Measurements from ENCODE around the gene KCNK7.

Gene KCNK7

GRCh38 chr11:65610404-65610803, 14.8 kb upstream of the KCNK7 start:
- no peak for DNase-seq

- DNase-seq: no peak
Measured at GRCh38 chr11:65609665-65610064, 14.1 kb upstream of the KCNK7 start.

- no peak for DNase-seq
Measured at GRCh38 chr11:65609229-65609628, 13.6 kb upstream of the KCNK7 start.

GRCh38 chr11:65607614-65608426, 12.2 kb upstream of the KCNK7 start:
- DNase-seq: no peak

GRCh38 chr11:65606876-65607613, 11.4 kb upstream of the KCNK7 start:
- no peak for DNase-seq

- no peak for DNase-seq
Measured at GRCh38 chr11:65604258-65604657, 8.7 kb upstream of the KCNK7 start.

GRCh38 chr11:65599955-65600246, 4.3 kb upstream of the KCNK7 start:
- DNase-seq: no peak

- DNase-seq: no peak
Measured at GRCh38 chr11:65599216-65599954, 3.8 kb upstream of the KCNK7 start.

GRCh38 chr11:65598258-65598699, 2.7 kb upstream of the KCNK7 start:
- DNase-seq: no peak

GRCh38 chr11:65596520-65596919, 920 bp upstream of the KCNK7 start:
- DNase-seq: no peak

GRCh38 chr11:65595131-65595530, 469 bp downstream of the KCNK7 start:
- DNase-seq: no peak

- DNase-seq: peak; percentile 50
Measured at GRCh38 chr11:65593518-65594414, 1.8 kb downstream of the KCNK7 start.

GRCh38 chr11:65592858-65593517, 2.6 kb downstream of the KCNK7 start:
- DNase-seq: no peak

- DNase-seq: no peak
Measured at GRCh38 chr11:65591939-65592857, 3.4 kb downstream of the KCNK7 start.

GRCh38 chr11:65590240-65590738, 5.3 kb downstream of the KCNK7 start:
- no peak for DNase-seq

- no peak for DNase-seq
Measured at GRCh38 chr11:65589444-65590239, 6.0 kb downstream of the KCNK7 start.

- peak; percentile 72 for DNase-seq
Measured at GRCh38 chr11:65588199-65589054, 7.2 kb downstream of the KCNK7 start.

GRCh38 chr11:65586676-65587075, 8.9 kb downstream of the KCNK7 start:
- DNase-seq: no peak

- DNase-seq: no peak
Measured at GRCh38 chr11:65586247-65586630, 9.4 kb downstream of the KCNK7 start.
